IMR-90 (cell line): ENCODE measurements around the gene ZNF155. TPM values are rescaled to one million over a fixed set of nuclear protein-coding genes. Genes with fewer than 3 reads are reported as not detected.

Experiments used
- ELK1 ChIP-seq: fragments of 150-350 bp; IDR thresholded peaks from 2 replicates; pipeline ENCODE4 v1.6.1; 2016; ENCODE audit warnings: low read depth, mild to moderate bottlenecking, low read length, moderate library complexity, borderline replicate concordance
- RCOR1 ChIP-seq: IDR thresholded peaks from 2 replicates; pipeline ENCODE4 v1.6.1; 2012; ENCODE audit warnings: mild to moderate bottlenecking, low read length, improper control_type of control experiment; ENCODE audit not compliant: insufficient replicate concordance
- polyA plus RNA-seq, 3 experiments: library from polyadenylated mRNA; depleted of rRNA; stranded (reverse); fragments of >200 nt; gene quantifications; 2 replicates each; pipeline ENCODE4 v1.2.3, GENCODE V29; 2012; ENCODE audit warnings: low replicate concordance in 1 of 3
- total RNA-seq: library from RNA; depleted of rRNA; stranded (reverse); fragments of >200 nt; gene quantifications from 2 replicates; pipeline ENCODE4 v1.2.3, GENCODE V29; 2012

ZNF155 gene
- total and polyA plus RNA-seq, 2 of the 4 experiments (the other 2 are of a cell fraction), result 3.5 to 9.0 TPM

- TF ChIP-seq RCOR1, result peak; percentile 14
- TF ChIP-seq ELK1, result no peak
Observed at GRCh38 chr19:43983912-43984686, at the start of gene ZNF155 (continued).
